GM12878 (cell line): Measurements from ENCODE around the gene DIABLO. TPM values are rescaled to one million over a fixed set of nuclear protein-coding genes. Genes with fewer than 3 reads are reported as not detected.

ENCODE experiments used
- ATAC-seq: fragments of 200-7000 bp; cut with Tn5 transposase; 3 replicates; pipeline ENCODE4 v1.9.1; 2020; ENCODE audit warnings: mild to moderate bottlenecking, moderate library complexity
- BruUV-seq: library from RNA; stranded (reverse); fragments of 400-500 nt; replicated peaks from 2 replicates; lab custom pipeline; 2021; lab: Mats Ljungman, UMichigan
- CTCF ChIA-PET: fragments of 300-600 bp; sonication (Branson Sonifier 250); formaldehyde crosslinking; extraction: SDS; loops from one replicate; lab custom pipeline; 2021; ENCODE audit warnings: inconsistent platforms; lab: Yijun Ruan, JAX
- POLR2A ChIA-PET: fragments of 350-600 bp; formaldehyde crosslinking; extraction: SDS; loops from one replicate; lab custom pipeline; 2021; ENCODE audit warnings: inconsistent platforms; lab: Charles Lee
- RAD21 ChIA-PET: fragments of 300-600 bp; sonication (Branson Sonifier 250); formaldehyde crosslinking; loops from one replicate; lab custom pipeline; 2023; ENCODE audit warnings: antibody characterized with exemption; ENCODE audit not compliant: unreplicated experiment; lab: Charles Lee
- SMC1A ChIA-PET: fragments of 300-600 bp; sonication (Branson Sonifier 250); formaldehyde crosslinking; loops from one replicate; lab custom pipeline; 2023; ENCODE audit not compliant: unreplicated experiment, uncharacterized antibody; lab: Charles Lee
- DNase-seq: peaks from one replicate; pipeline ENCODE4 v3.0.0-alpha.2; 2011; ENCODE audit warnings: low read depth, low spot score
- FAIRE-seq: peaks from 3 replicates; lab custom pipeline; 2011; peaks lifted over from hg19 to GRCh38; lab: Jason Lieb, UNC
- H2AFZ ChIP-seq: 2 replicates; pipeline ENCODE4 v1.6.0; 2011; ENCODE audit warnings: low read depth, low read length, control low read depth; ENCODE audit not compliant: control insufficient read depth
- H3K27ac ChIP-seq: 2 replicates; pipeline ENCODE4 v1.5.1; 2011; ENCODE audit warnings: control low read depth; ENCODE audit not compliant: control insufficient read depth, insufficient read depth
- H3K27me3 ChIP-seq, 2 experiments: replicated peaks in 1 of 2; 2 replicates each; pipeline versions ENCODE4 v1.6.0 to v1.6.1; 2011; ENCODE audit warnings: low read length in 1 of 2; ENCODE audit not compliant: control insufficient read depth in 2 of 2, insufficient read depth in 2 of 2
- H3K36me3 ChIP-seq, 2 experiments: 2 replicates each; pipeline ENCODE4 v1.5.1; 2011; ENCODE audit warnings: low read length in 1 of 2; ENCODE audit not compliant: control insufficient read depth in 2 of 2, insufficient read depth in 2 of 2
- H3K4me1 ChIP-seq: 2 replicates; pipeline ENCODE4 v1.6.1; 2011; ENCODE audit warnings: mild to moderate bottlenecking, low read length, moderate library complexity, mixed read lengths; ENCODE audit not compliant: control insufficient read depth, insufficient read depth
- H3K4me2 ChIP-seq: 2 replicates; pipeline ENCODE4 v1.6.0; 2011; ENCODE audit warnings: control low read depth; ENCODE audit not compliant: control insufficient read depth, insufficient read depth
- H3K4me3 ChIP-seq: fragments of 200-600 bp; sonication (generic); 2 replicates; pipeline ENCODE4 v1.5.1; 2016
- H3K79me2 ChIP-seq: 2 replicates; pipeline ENCODE4 v1.6.0; 2011; ENCODE audit warnings: low read length; ENCODE audit not compliant: control insufficient read depth, insufficient read depth
- H3K9ac ChIP-seq: 2 replicates; pipeline ENCODE4 v1.8.0; 2011; ENCODE audit warnings: low read length, control low read depth, mixed read lengths; ENCODE audit not compliant: control insufficient read depth, insufficient read depth
- H3K9me3 ChIP-seq: replicated peaks from 3 replicates; pipeline ENCODE4 v1.5.1; 2011; ENCODE audit warnings: mild to moderate bottlenecking, low read length; ENCODE audit not compliant: control insufficient read depth, insufficient read depth
- H4K20me1 ChIP-seq: 2 replicates; pipeline ENCODE4 v1.6.0; 2011; ENCODE audit not compliant: control insufficient read depth, insufficient read depth
- BMI1 ChIP-seq: fragments of 450-650 bp; IDR thresholded peaks from 2 replicates; pipeline ENCODE4 v1.6.1; 2016; ENCODE audit warnings: mild to moderate bottlenecking, moderate library complexity, borderline replicate concordance
- CHD4 ChIP-seq: fragments of 200-600 bp; sonication (generic); IDR thresholded peaks from 2 replicates; pipeline ENCODE4 v1.6.1; 2016; ENCODE audit warnings: mild to moderate bottlenecking
- CREM ChIP-seq: IDR thresholded peaks from 2 replicates; pipeline ENCODE4 v1.6.1; 2014; ENCODE audit warnings: antibody characterized with exemption, low read depth
- E2F8 ChIP-seq: fragments of 450-650 bp; IDR thresholded peaks from 2 replicates; pipeline ENCODE4 v1.6.1; 2018; ENCODE audit warnings: mild to moderate bottlenecking, low read depth, moderate library complexity; ENCODE audit not compliant: partially characterized antibody
- ETV6 ChIP-seq, 2 experiments: fragments of 450-650 bp in 1 of 2; IDR thresholded peaks in 1 of 2; conservative IDR thresholded peaks in 1 of 2; 2 replicates each; pipeline ENCODE4 v1.6.1; 2014; ENCODE audit warnings: antibody characterized with exemption in 1 of 2, borderline replicate concordance in 1 of 2, low read depth in 1 of 2, mild to moderate bottlenecking in 1 of 2, moderate library complexity in 1 of 2
- GATAD2B ChIP-seq: fragments of 450-650 bp; conservative IDR thresholded peaks from 2 replicates; pipeline ENCODE4 v1.6.1; 2017; ENCODE audit warnings: low read depth, mild to moderate bottlenecking, moderate library complexity
- IKZF2 ChIP-seq, 2 experiments: fragments of 450-650 bp; IDR thresholded peaks; 2 replicates each; pipeline ENCODE4 v1.6.1; 2017; ENCODE audit warnings: mild to moderate bottlenecking in 2 of 2, moderate library complexity in 2 of 2
- KAT2A ChIP-seq: conservative IDR thresholded peaks from 2 replicates; pipeline ENCODE4 v1.6.1; 2011; ENCODE audit warnings: low read depth, low read length; ENCODE audit not compliant: control insufficient read depth
- KDM1A ChIP-seq: fragments of 200-600 bp; sonication (generic); IDR thresholded peaks from 2 replicates; pipeline ENCODE4 v1.6.1; 2016; ENCODE audit warnings: borderline replicate concordance
- MEF2A ChIP-seq: IDR thresholded peaks from 2 replicates; pipeline ENCODE4 v1.6.1; 2011; ENCODE audit warnings: low read depth, mild to moderate bottlenecking, low read length, moderate library complexity; ENCODE audit not compliant: insufficient read depth
- MTA2 ChIP-seq: fragments of 450-650 bp; IDR thresholded peaks from 2 replicates; pipeline ENCODE4 v1.6.1; 2016; ENCODE audit warnings: low read depth, mild to moderate bottlenecking, moderate library complexity
- NR2F1 ChIP-seq: fragments of 450-650 bp; conservative IDR thresholded peaks from 2 replicates; pipeline ENCODE4 v1.6.1; 2017; ENCODE audit warnings: mild to moderate bottlenecking
- NRF1 ChIP-seq: conservative IDR thresholded peaks from 2 replicates; pipeline ENCODE4 v1.6.1; 2011; ENCODE audit warnings: mild to moderate bottlenecking, low read depth, low read length, improper control_type of control experiment
- PBX3 ChIP-seq: IDR thresholded peaks from 2 replicates; pipeline ENCODE4 v1.6.1; 2011; ENCODE audit warnings: mild to moderate bottlenecking, low read depth, low read length, moderate library complexity; ENCODE audit not compliant: insufficient replicate concordance
- RFX5 ChIP-seq: IDR thresholded peaks from 2 replicates; pipeline ENCODE4 v1.6.1; 2011; ENCODE audit warnings: low read depth, low read length, improper control_type of control experiment
- SIN3A ChIP-seq: IDR thresholded peaks from 2 replicates; pipeline ENCODE4 v1.6.1; 2012; ENCODE audit warnings: low read depth, low read length, improper control_type of control experiment
- SMC3 ChIP-seq: IDR thresholded peaks from 2 replicates; pipeline ENCODE4 v1.6.1; 2011; ENCODE audit warnings: low read length, improper control_type of control experiment, borderline replicate concordance
- ZNF24 ChIP-seq: fragments of 450-650 bp; IDR thresholded peaks from 2 replicates; pipeline ENCODE4 v1.6.1; 2017; ENCODE audit warnings: antibody characterized with exemption, mild to moderate bottlenecking
- WGBS: methylation state at CpG from one replicate; pipeline ENCODE4 v1.1.6; 2016; ENCODE audit warnings: low lambda C conversion rate; ENCODE audit not compliant: insufficient replicate concordance, insufficient coverage; ENCODE audit errors: missing lambda C conversion rate; 5-methylcytosine and 5-hydroxymethylcytosine counted together
- in situ Hi-C: fragments of 300-500 bp; cut with MboI; formaldehyde crosslinking; loops from 9 replicates; pipeline ENCODE4 v1.14.3; 2018; ENCODE audit warnings: mixed read lengths
- intact Hi-C: fragments of 100-400 bp; cut with micrococcal nuclease; formaldehyde crosslinking; loops from one replicate; pipeline ENCODE4 v1.14.2; 2022; ENCODE audit not compliant: unreplicated experiment
- polyA plus RNA-seq, 11 experiments: library from polyadenylated mRNA; depleted of rRNA in 4 of 11; unstranded in 6 of 11; stranded (reverse) in 5 of 11; fragments of >200 nt; fragmentation: Nextera tagmentation in 4 of 11; fragmentation: Illumina TruSeq in 1 of 11; extraction: Ambion mirVana in 4 of 11; extraction: Trizol in 1 of 11; gene quantifications; 1 replicate in 1 of 11; 2 replicates in 10 of 11; pipeline versions ENCODE4 v1.2.1 to v1.2.3, GENCODE V29; 2011 to 2016; ENCODE audit warnings: inconsistent platforms in 2 of 11, missing spikeins in 2 of 11, low read depth in 1 of 11
- total RNA-seq, 4 experiments: library from RNA; depleted of rRNA in 3 of 4; stranded (reverse); fragments of >200 nt in 3 of 4; fragmentation: Illumina TruSeq in 1 of 4; extraction: Trizol in 1 of 4; gene quantifications; 2 replicates each; pipeline versions ENCODE4 v1.2.1 to v1.2.3, GENCODE V29; 2013 to 2021

Gene DIABLO
- total and polyA plus RNA-seq, 10 of the 15 experiments (the other 5 are each of a cell fraction or from before 2014, with no cell fraction given): 18.3 to 69.9 (median 46.2) TPM

GRCh38 chr12:122215771-122216170 is 10.1 kb downstream of the DIABLO start (continued):
- TF ChIP-seq PBX3 (no peak), SIN3A (no peak), NR2F1 (no peak)
- TF ChIP-seq, all 136 proteins: peak for 0

- no peak overlapping the region for H3K4me2 ChIP-seq
- SMC1A ChIA-PET: no interaction called here
- peaks cover 10 to 11% of the 10 kb centered on the region in 2 experiments; a peak in 3 of 4 replicates for H3K36me3 ChIP-seq
- H3K4me1 ChIP-seq: no peaks in the 10 kb centered on the region
- no peak overlapping the region for H3K27ac ChIP-seq
- intact Hi-C loops: no loop called here
- ATAC-seq (no peak), FAIRE-seq (no peak), DNase-seq (no peak)
- no peak overlapping the region for H2AFZ ChIP-seq
- POLR2A ChIA-PET: no interaction called here
- H3K4me3 ChIP-seq: no peak overlapping the region
- no peaks in the 10 kb centered on the region; the same call in 2 of the 3 replicates for H3K9me3 ChIP-seq
- no peak overlapping the region for H3K9ac ChIP-seq
- in situ Hi-C loops: no loop called here
- H4K20me1 ChIP-seq: no peaks in the 10 kb centered on the region; the same call in 1 of the 2 replicates
- WGBS: 96% methylated on average over 18 of the region's 18 CpGs
- RAD21 ChIA-PET: no interaction called here
- no peaks in the 10 kb centered on the region for H3K79me2 ChIP-seq
- BruUV-seq: TSS peak; percentile 45
- CTCF ChIA-PET: interaction anchor here (0.9 kb wide), 1 partner anchor 18 kb away, joined by 3 read pairs; no protein-coding TSS in a partner anchor
- no peaks in the 10 kb centered on the region; a peak in 2 of 4 replicates for H3K27me3 ChIP-seq
- TF ChIP-seq SMC3: no peak
- no peak for TF ChIP-seq BMI1
- TF ChIP-seq MTA2: no peak
- TF ChIP-seq ETV6 (conservative IDR thresholded peaks at IDR 0.05 in 1 of 2, IDR thresholded peaks at IDR 0.05 in 1 of 2; ENCODE audit: borderline replicate concordance in 1 of 2, low read depth in 1 of 2): no peak
- no peak for TF ChIP-seq MEF2A
- TF ChIP-seq E2F8: no peak
- no peak for TF ChIP-seq PBX3
- TF ChIP-seq KDM1A: no peak
- TF ChIP-seq KAT2A: no peak
- TF ChIP-seq CREM: no peak
- no peak for TF ChIP-seq GATAD2B
- TF ChIP-seq RFX5: no peak
- TF ChIP-seq ZNF24: no peak
- no peak for TF ChIP-seq CHD4
- no peak for TF ChIP-seq IKZF2 (IDR thresholded peaks at IDR 0.05)
- no peak for TF ChIP-seq NRF1
These were observed 17.6 kb downstream of the DIABLO start for GRCh38 chr12:122208073-122208820.
